GM12878 (cell line): ENCODE data around the gene HSPA12B. TPM values are rescaled to one million over a fixed set of nuclear protein-coding genes. Genes with fewer than 3 reads are reported as not detected.

Experiments used
- ATAC-seq: fragments of 200-7000 bp; cut with Tn5 transposase; 3 replicates; pipeline ENCODE4 v1.9.1; 2020; ENCODE audit warnings: mild to moderate bottlenecking, moderate library complexity
- BruUV-seq: library from RNA; stranded (reverse); fragments of 400-500 nt; replicated peaks from 2 replicates; lab custom pipeline; 2021; lab: Mats Ljungman, UMichigan
- CTCF ChIA-PET: fragments of 300-600 bp; sonication (Branson Sonifier 250); formaldehyde crosslinking; extraction: SDS; loops from one replicate; lab custom pipeline; 2021; ENCODE audit warnings: inconsistent platforms; lab: Yijun Ruan, JAX
- POLR2A ChIA-PET: fragments of 350-600 bp; formaldehyde crosslinking; extraction: SDS; loops from one replicate; lab custom pipeline; 2021; ENCODE audit warnings: inconsistent platforms; lab: Charles Lee
- RAD21 ChIA-PET: fragments of 300-600 bp; sonication (Branson Sonifier 250); formaldehyde crosslinking; loops from one replicate; lab custom pipeline; 2023; ENCODE audit warnings: antibody characterized with exemption; ENCODE audit not compliant: unreplicated experiment; lab: Charles Lee
- SMC1A ChIA-PET: fragments of 300-600 bp; sonication (Branson Sonifier 250); formaldehyde crosslinking; loops from one replicate; lab custom pipeline; 2023; ENCODE audit not compliant: unreplicated experiment, uncharacterized antibody; lab: Charles Lee
- DNase-seq: peaks from one replicate; pipeline ENCODE4 v3.0.0-alpha.2; 2011; ENCODE audit warnings: low read depth, low spot score
- FAIRE-seq: peaks from 3 replicates; lab custom pipeline; 2011; peaks lifted over from hg19 to GRCh38; lab: Jason Lieb, UNC
- H2AFZ ChIP-seq: 2 replicates; pipeline ENCODE4 v1.6.0; 2011; ENCODE audit warnings: low read depth, low read length, control low read depth; ENCODE audit not compliant: control insufficient read depth
- H3K27ac ChIP-seq: 2 replicates; pipeline ENCODE4 v1.5.1; 2011; ENCODE audit warnings: control low read depth; ENCODE audit not compliant: control insufficient read depth, insufficient read depth
- H3K27me3 ChIP-seq, 2 experiments: replicated peaks in 1 of 2; 2 replicates each; pipeline versions ENCODE4 v1.6.0 to v1.6.1; 2011; ENCODE audit warnings: low read length in 1 of 2; ENCODE audit not compliant: control insufficient read depth in 2 of 2, insufficient read depth in 2 of 2
- H3K36me3 ChIP-seq, 2 experiments: 2 replicates each; pipeline ENCODE4 v1.5.1; 2011; ENCODE audit warnings: low read length in 1 of 2; ENCODE audit not compliant: control insufficient read depth in 2 of 2, insufficient read depth in 2 of 2
- H3K4me1 ChIP-seq: 2 replicates; pipeline ENCODE4 v1.6.1; 2011; ENCODE audit warnings: mild to moderate bottlenecking, low read length, moderate library complexity, mixed read lengths; ENCODE audit not compliant: control insufficient read depth, insufficient read depth
- H3K4me2 ChIP-seq: 2 replicates; pipeline ENCODE4 v1.6.0; 2011; ENCODE audit warnings: control low read depth; ENCODE audit not compliant: control insufficient read depth, insufficient read depth
- H3K4me3 ChIP-seq: fragments of 200-600 bp; sonication (generic); 2 replicates; pipeline ENCODE4 v1.5.1; 2016
- H3K79me2 ChIP-seq: 2 replicates; pipeline ENCODE4 v1.6.0; 2011; ENCODE audit warnings: low read length; ENCODE audit not compliant: control insufficient read depth, insufficient read depth
- H3K9ac ChIP-seq: 2 replicates; pipeline ENCODE4 v1.8.0; 2011; ENCODE audit warnings: low read length, control low read depth, mixed read lengths; ENCODE audit not compliant: control insufficient read depth, insufficient read depth
- H3K9me3 ChIP-seq: replicated peaks from 3 replicates; pipeline ENCODE4 v1.5.1; 2011; ENCODE audit warnings: mild to moderate bottlenecking, low read length; ENCODE audit not compliant: control insufficient read depth, insufficient read depth
- H4K20me1 ChIP-seq: 2 replicates; pipeline ENCODE4 v1.6.0; 2011; ENCODE audit not compliant: control insufficient read depth, insufficient read depth
- BCL3 ChIP-seq: IDR thresholded peaks from 2 replicates; pipeline ENCODE4 v1.6.1; 2011; ENCODE audit warnings: borderline replicate concordance, low read depth, mild to moderate bottlenecking, moderate library complexity, low read length; ENCODE audit not compliant: insufficient read depth, poor library complexity, severe bottlenecking
- BMI1 ChIP-seq: fragments of 450-650 bp; IDR thresholded peaks from 2 replicates; pipeline ENCODE4 v1.6.1; 2016; ENCODE audit warnings: mild to moderate bottlenecking, moderate library complexity, borderline replicate concordance
- CBX3 ChIP-seq: fragments of 200-600 bp; sonication (generic); IDR thresholded peaks from 2 replicates; pipeline ENCODE4 v1.6.1; 2016; ENCODE audit warnings: low read depth, borderline replicate concordance
- EZH2 ChIP-seq: IDR thresholded peaks from 2 replicates; pipeline ENCODE4 v1.6.1; 2012; ENCODE audit warnings: low read depth, mild to moderate bottlenecking, control low read depth, inconsistent platforms, low read length, borderline replicate concordance; ENCODE audit not compliant: control insufficient read depth
- HDGF ChIP-seq: fragments of 450-650 bp; IDR thresholded peaks from 2 replicates; pipeline ENCODE4 v1.6.1; 2016; ENCODE audit warnings: antibody characterized with exemption
- KDM1A ChIP-seq: fragments of 200-600 bp; sonication (generic); IDR thresholded peaks from 2 replicates; pipeline ENCODE4 v1.6.1; 2016; ENCODE audit warnings: borderline replicate concordance
- NKRF ChIP-seq: fragments of 450-650 bp; conservative IDR thresholded peaks from 2 replicates; pipeline ENCODE4 v1.6.1; 2017; ENCODE audit warnings: mild to moderate bottlenecking, moderate library complexity
- NR2C2 ChIP-seq: IDR thresholded peaks from 2 replicates; pipeline ENCODE4 v1.6.1; 2011; ENCODE audit warnings: borderline replicate concordance, low read depth; ENCODE audit not compliant: control insufficient read depth, insufficient read length
- NRF1 ChIP-seq: conservative IDR thresholded peaks from 2 replicates; pipeline ENCODE4 v1.6.1; 2011; ENCODE audit warnings: mild to moderate bottlenecking, low read depth, low read length, improper control_type of control experiment
- POLR2AphosphoS5 ChIP-seq: IDR thresholded peaks from 2 replicates; pipeline ENCODE4 v1.6.1; 2011; ENCODE audit warnings: mild to moderate bottlenecking, low read length, inconsistent platforms
- PRDM15 ChIP-seq: fragments of 450-650 bp; formaldehyde crosslinking; IDR thresholded peaks from 2 replicates; pipeline ENCODE4 v1.4.0; 2020; ENCODE audit warnings: mild to moderate bottlenecking, moderate library complexity
- RBBP5 ChIP-seq: fragments of 200-600 bp; sonication (generic); conservative IDR thresholded peaks from 2 replicates; pipeline ENCODE4 v1.6.1; 2016
- SREBF1 ChIP-seq: IDR thresholded peaks from 2 replicates; pipeline ENCODE4 v1.6.1; 2012; ENCODE audit warnings: mild to moderate bottlenecking, low read length
- SUZ12 ChIP-seq: fragments of 200-600 bp; sonication (generic); IDR thresholded peaks from one replicate; pipeline ENCODE4 v1.6.1; 2018; ENCODE audit warnings: antibody characterized with exemption, mild to moderate bottlenecking; ENCODE audit not compliant: unreplicated experiment
- ZNF217 ChIP-seq: fragments of 450-650 bp; IDR thresholded peaks from 2 replicates; pipeline ENCODE4 v1.6.1; 2017; ENCODE audit warnings: antibody characterized with exemption, mild to moderate bottlenecking
- WGBS: methylation state at CpG from one replicate; pipeline ENCODE4 v1.1.6; 2016; ENCODE audit warnings: low lambda C conversion rate; ENCODE audit not compliant: insufficient replicate concordance, insufficient coverage; ENCODE audit errors: missing lambda C conversion rate; 5-methylcytosine and 5-hydroxymethylcytosine counted together
- in situ Hi-C: fragments of 300-500 bp; cut with MboI; formaldehyde crosslinking; loops from 9 replicates; pipeline ENCODE4 v1.14.3; 2018; ENCODE audit warnings: mixed read lengths
- intact Hi-C: fragments of 100-400 bp; cut with micrococcal nuclease; formaldehyde crosslinking; loops from one replicate; pipeline ENCODE4 v1.14.2; 2022; ENCODE audit not compliant: unreplicated experiment
- polyA plus RNA-seq, 11 experiments: library from polyadenylated mRNA; depleted of rRNA in 4 of 11; unstranded in 6 of 11; stranded (reverse) in 5 of 11; fragments of >200 nt; fragmentation: Nextera tagmentation in 4 of 11; fragmentation: Illumina TruSeq in 1 of 11; extraction: Ambion mirVana in 4 of 11; extraction: Trizol in 1 of 11; gene quantifications; 1 replicate in 1 of 11; 2 replicates in 10 of 11; pipeline versions ENCODE4 v1.2.1 to v1.2.3, GENCODE V29; 2011 to 2016; ENCODE audit warnings: inconsistent platforms in 2 of 11, missing spikeins in 2 of 11, low read depth in 1 of 11
- total RNA-seq, 4 experiments: library from RNA; depleted of rRNA in 3 of 4; stranded (reverse); fragments of >200 nt in 3 of 4; fragmentation: Illumina TruSeq in 1 of 4; extraction: Trizol in 1 of 4; gene quantifications; 2 replicates each; pipeline versions ENCODE4 v1.2.1 to v1.2.3, GENCODE V29; 2013 to 2021

Gene HSPA12B
- total and polyA plus RNA-seq, 10 of the 15 experiments (the other 5 are each of a cell fraction or from before 2014, with no cell fraction given) = 0.08 TPM; not detected in 9

GRCh38 chr20:3705970-3706739, 26.3 kb upstream of the HSPA12B start:
- SMC1A ChIA-PET = no interaction called here
- H2AFZ ChIP-seq = no peak overlapping the region
- H3K4me2 ChIP-seq = no peak overlapping the region
- H3K27me3 ChIP-seq = peaks cover 0 to 2% of the 10 kb centered on the region in 2 experiments; a peak in 2 of 4 replicates
- no TSS peak for BruUV-seq
- H3K36me3 ChIP-seq = no peaks in the 10 kb centered on the region
- no peaks in the 10 kb centered on the region for H4K20me1 ChIP-seq
- peaks cover 2% of the 10 kb centered on the region for H3K4me1 ChIP-seq
- DNase-seq (no peak), FAIRE-seq (no peak), ATAC-seq (no peak)
- H3K9ac ChIP-seq = no peak overlapping the region
- no peaks in the 10 kb centered on the region for H3K79me2 ChIP-seq
- WGBS = 57% methylated on average over 31 of the region's 31 CpGs
- no peaks in the 10 kb centered on the region for H3K9me3 ChIP-seq
- intact Hi-C loops = no loop called here
- in situ Hi-C loops = no loop called here
- H3K27ac ChIP-seq = no peak overlapping the region
- H3K4me3 ChIP-seq = no peak overlapping the region
- CTCF ChIA-PET = interaction anchor here (1.1 to 2.0 kb wide), 2 partner anchors 10 kb away, joined by 3 to 5 read pairs; no protein-coding TSS in a partner anchor
- RAD21 ChIA-PET = no interaction called here
- POLR2A ChIA-PET = no interaction called here
- no peak for TF ChIP-seq SREBF1
- no peak for TF ChIP-seq NKRF
- no peak for TF ChIP-seq SUZ12
- no peak for TF ChIP-seq PRDM15 (CRISPR knock-in tag)
- TF ChIP-seq HDGF = no peak
- no peak for TF ChIP-seq BMI1
- no peak for TF ChIP-seq KDM1A
- TF ChIP-seq POLR2AphosphoS5 = no peak
- no peak for TF ChIP-seq BCL3
- TF ChIP-seq RBBP5 = no peak
- no peak for TF ChIP-seq NRF1
- no peak for TF ChIP-seq EZH2
- TF ChIP-seq NR2C2 = no peak
- TF ChIP-seq CBX3 = no peak
- no peak for TF ChIP-seq ZNF217
